TTC549 (cell line): ENCODE data around the gene UCHL1.
"Not testable (repeated sequence)": the region's sequence is repeated elsewhere in the genome, so short reads cannot be mapped to it uniquely, and the experiment has no call there.

Experiments
- FAIRE-seq: peaks from 2 replicates; lab custom pipeline; 2012; peaks lifted over from hg19 to GRCh38; lab: Jason Lieb, UNC

The UCHL1 gene

DNA sequence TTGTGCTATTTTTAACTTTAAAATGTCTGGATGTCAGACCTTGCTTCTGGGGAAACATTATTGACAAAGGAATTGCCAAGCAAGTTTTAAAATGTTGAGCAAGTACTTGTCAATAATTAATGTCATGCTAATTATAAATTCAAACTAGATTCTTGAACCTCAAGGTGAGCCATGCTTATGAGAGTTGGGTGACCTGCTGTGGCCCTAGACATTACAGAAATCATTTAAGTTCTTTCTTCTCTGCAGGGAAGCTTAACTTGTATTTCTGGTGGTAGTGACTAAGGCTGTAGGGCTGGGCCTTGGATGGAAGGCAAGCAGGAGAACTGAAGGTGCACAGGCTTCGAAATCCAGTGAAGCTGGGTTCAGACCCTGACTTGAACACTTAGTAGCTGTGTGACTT, 14.8 kb upstream of the UCHL1 start:
- no peak for FAIRE-seq

DNA sequence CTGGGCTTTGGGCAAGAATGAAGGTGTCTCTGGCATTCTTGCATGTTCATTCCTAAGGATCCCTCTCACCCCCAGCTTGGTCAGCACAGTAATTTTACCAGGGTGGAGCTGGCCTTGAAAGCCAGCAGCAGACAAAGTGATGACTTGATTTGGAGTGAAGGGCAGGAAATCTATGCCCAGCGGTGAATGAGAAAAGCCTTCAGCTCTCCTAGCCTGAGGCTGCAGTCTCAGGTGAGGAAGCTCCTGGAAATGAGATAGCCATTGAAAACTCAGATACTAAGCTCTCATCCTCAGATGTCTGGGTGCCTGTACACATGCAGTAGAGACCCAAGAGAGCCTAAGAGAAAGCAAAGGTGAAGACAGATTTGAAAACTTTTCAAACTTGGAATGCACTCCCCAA, 10.7 kb upstream of the UCHL1 start:
- FAIRE-seq, result no peak

DNA sequence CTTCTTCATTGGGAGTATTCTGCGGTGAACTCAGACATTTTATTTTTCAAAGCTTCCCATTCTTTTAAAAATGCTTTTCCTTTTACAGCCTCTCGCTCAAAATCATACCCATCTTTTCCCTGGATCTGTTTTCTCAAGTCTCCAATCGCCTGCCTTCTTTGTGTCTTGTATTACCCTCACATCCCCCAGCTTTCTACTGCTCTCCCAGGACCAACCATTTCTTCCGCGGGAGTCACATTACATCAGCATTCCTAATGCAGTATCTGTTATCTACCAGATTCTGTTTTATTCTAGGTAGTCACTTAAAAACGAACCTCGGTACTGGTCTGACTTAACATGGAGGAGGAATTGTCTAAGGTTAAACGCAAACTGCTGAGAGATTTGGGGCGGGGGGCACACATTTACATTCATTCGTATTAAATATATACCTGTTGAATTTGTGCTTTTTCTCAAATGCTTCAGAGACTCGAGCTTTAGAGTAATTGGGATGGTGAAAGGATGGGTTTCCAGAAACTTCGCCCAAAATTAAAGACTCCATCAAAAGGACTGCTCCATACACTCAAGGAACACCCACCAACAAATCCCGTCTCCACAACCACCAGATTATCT, 493 bp upstream of the UCHL1 start:
- FAIRE-seq, result no peak

DNA sequence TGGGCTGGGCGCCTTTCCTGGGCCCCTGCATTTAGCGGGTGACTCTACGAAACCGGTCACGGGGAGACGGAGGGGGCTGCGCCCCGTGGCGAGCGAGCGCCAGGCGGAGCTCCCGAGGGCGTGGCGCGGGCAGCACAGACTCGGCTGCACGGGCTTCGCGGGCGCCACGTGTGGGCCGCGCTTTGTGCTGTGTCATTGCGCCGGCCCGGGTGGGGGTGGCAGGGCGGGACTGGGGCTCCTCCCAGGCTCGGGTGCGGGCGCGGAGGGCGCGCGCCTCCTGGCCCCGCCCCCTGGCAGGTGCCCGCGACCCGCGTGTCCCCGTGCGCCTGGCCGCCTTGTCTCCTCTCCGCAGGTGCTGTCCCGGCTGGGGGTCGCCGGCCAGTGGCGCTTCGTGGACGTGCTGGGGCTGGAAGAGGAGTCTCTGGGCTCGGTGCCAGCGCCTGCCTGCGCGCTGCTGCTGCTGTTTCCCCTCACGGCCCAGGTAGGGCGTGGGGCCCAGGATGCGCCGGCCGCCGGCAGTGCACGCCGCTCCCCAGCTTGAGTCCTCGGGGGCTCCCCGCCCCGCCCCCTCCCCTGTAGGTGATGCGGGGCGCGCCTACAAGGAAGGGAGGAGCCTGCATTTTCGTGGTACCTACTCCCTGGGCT, 651 bp downstream of the UCHL1 start:
- no peak for FAIRE-seq

DNA sequence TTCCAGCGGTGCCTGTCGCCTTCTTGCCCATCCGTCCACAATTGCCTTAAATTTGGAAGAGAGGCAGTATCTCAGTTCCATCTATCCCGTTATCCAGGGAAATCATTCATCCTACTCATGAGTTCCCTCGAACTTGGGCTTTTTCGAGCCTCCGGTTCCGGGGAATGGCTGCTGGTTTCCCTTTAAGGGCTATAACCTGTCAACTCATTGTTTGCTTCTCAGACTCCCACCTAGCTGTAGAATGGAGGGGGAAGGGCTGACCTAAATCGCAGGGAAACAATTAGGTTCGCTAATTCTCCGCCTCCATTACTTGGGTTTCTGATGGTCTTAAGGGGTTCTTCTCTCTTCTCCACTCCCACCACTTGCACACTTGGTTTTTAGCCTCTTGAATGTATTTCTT, 1.2 kb downstream of the UCHL1 start:
- no peak for FAIRE-seq

DNA sequence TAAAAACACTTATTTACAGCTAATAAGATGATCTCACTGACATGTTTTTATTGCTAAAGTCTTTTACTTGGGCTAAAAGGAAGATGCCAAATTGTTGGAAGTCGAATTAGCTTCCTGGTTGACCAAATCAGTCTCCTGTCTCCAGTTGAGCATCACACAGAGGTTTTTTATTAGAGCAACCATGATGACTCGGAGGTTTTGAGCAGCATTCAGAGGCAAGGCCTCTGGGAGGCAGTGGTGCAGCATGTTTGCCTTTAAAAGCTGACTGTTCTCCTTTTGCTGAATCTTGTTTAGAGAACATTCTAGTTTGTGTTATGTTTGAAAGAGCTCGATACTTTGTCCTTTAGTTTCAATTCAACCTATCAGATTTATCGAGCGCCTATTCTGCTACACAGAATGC, 2.1 kb downstream of the UCHL1 start:
- FAIRE-seq, result no peak

DNA sequence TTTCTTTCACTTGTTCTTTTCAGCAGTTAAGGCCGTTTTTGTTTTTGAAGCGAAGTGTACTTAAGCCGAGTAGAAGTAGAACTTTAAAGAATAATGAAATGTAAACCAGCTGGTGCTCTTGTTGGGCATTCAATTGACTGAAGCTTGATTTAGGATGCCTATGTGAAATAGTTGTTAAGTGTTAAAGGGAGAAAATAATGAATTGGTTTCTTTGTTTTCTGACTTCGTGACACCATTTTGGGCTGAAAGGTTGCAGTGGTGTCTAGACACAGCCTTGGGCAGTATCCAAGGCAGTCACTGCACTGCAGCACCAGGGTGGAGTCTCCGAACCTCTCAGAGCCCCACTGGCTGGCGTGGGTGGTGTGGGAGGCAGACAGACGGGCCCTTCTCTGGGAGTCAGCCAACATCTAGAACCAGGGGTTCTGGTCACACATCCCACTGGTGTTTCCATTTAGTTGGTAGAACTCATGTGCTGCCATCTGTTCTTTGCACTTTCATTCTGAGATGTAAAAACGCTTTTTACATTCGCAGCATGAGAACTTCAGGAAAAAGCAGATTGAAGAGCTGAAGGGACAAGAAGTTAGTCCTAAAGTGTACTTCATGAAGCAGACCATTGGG, 3.5 kb downstream of the UCHL1 start:
- no peak for FAIRE-seq

DNA sequence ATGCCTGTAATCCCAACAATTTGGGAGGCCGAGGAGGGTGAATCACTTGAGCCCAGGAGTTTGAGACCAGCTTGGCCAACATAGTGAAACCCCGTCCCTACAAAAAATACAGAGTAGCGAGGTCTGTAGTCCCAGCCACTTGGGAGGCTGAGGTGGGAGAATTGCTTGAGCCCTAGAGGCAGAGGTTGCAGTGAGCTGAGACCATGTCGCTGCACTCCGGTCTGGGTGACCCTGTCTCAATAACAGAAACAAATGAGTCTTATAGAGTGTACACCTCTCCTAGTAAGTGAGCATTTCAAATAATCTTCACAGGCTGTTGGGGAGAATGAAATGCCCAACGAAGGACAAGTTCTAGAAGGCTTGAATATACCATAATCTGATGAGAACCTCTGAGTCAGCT, 5.5 kb downstream of the UCHL1 start:
- FAIRE-seq, result no peak

DNA sequence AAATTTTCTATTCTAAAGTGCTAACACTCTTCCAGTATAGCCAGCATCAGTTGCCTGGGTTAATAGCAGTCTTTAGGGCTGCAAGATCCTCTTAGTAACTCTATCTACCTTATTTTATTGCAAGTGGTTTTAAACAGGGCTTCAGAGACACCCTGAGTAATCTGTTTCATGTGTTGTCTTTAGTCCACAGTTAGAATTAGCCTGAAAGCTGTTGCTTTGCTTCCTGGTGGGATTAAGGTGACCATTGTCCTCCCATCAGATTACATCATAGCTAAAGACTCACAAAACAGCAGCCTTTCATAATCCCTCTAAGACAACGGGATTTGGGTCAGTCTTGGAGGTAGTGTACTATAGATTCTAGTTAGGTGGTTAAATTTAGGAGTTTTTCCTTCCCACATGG, 7.5 kb downstream of the UCHL1 start:
- FAIRE-seq, result no peak

DNA sequence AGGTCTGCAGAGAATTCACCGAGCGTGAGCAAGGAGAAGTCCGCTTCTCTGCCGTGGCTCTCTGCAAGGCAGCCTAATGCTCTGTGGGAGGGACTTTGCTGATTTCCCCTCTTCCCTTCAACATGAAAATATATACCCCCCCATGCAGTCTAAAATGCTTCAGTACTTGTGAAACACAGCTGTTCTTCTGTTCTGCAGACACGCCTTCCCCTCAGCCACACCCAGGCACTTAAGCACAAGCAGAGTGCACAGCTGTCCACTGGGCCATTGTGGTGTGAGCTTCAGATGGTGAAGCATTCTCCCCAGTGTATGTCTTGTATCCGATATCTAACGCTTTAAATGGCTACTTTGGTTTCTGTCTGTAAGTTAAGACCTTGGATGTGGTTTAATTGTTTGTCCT, 11.3 kb downstream of the UCHL1 start:
- FAIRE-seq, result no peak

DNA sequence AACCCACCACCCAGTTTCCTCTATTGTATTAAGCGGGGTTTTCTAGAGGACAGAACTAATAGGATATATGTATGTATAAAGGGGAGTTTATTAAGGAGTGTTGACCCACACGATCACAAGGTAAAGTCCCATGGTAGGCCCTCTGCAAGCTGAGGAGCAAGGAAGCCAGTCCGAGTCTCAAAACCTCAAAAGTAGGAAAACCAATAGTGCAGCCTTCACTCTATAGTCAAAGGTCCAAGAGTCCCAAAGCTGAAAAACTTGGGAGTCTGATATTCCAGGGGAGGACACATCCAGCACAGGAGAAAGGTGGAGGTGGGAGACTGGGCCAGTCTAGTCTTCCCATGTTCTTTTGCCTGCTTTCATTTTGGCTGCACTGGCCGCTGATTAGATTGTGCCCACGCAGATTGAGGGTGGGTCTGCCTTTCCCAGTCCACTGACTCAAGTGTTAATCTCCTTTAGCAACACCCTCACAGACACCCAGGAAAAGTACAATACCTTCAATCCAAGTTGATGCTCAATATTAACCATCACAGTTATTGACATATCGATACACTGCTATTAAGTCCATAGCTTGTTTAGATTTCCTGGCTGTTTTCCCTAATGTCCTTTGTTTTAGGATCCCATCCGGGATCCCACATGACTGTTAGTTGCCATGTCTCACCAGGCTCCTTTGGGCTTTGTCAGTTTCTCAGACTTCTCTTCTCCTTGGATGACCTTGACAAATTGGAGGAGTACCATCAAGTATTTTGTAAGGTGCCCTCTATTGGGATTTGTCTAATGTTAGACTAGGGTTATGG, 12.2 kb downstream of the UCHL1 start:
- no peak for FAIRE-seq

DNA sequence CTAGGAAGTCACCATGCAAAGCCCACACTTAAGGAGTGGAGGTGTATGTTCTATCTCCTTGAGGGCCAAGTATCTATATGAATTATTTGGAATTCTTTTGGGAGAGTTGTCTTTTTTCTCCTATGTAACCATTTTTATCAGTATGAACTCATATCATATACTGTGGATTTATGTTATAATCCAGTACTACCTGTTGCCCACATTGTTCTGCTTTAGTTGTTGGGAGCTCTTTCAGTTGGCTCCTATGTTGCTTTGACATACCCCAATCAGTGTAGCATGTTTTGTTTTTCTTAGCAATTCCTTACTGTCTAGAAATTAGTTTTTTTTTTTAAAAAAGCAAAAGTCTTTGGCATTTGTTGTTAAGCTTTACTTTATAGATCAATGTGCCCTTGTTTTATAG, 13.0 kb downstream of the UCHL1 start:
- FAIRE-seq, result no peak

DNA sequence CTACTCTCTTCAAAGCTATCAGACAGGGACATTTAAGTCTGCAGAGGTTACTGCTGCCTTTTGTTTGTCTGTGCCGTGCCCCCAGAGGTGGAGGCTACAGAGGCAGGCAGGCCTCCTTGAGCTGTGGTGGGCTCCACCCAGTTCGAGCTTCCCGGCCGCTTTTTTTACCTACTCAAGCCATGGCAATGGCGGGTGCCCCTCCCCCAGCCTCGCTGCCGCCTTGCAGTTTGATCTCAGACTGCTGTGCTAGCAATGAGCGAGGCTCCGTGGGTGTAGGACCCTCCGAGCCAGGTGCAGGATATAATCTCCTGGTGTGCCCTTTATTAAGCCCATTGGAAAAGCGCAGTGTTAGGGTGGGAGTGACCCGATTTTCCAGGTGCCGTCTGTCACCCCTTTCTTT, 19.2 kb downstream of the UCHL1 start:
- not testable (repeated sequence) for FAIRE-seq

DNA sequence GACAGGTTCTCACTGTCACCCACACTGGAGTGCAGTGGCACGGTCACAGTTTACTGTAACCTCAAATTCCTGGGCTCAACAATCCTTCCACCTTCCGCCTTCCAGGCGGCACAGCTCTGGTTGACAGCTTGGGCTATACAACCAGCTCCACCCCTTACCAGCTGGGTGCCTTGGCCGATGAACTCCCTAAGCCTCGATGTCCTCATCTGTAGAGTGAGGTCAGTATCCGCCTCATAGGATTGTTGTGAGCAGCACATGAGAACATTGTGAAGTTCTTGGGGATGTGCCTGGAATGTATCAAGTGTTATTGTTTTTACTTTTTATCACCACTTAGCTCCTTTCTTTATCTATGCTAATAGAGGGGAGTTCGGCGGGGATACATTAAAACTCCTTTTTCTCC, 23.3 kb downstream of the UCHL1 start:
- FAIRE-seq, result no peak

DNA sequence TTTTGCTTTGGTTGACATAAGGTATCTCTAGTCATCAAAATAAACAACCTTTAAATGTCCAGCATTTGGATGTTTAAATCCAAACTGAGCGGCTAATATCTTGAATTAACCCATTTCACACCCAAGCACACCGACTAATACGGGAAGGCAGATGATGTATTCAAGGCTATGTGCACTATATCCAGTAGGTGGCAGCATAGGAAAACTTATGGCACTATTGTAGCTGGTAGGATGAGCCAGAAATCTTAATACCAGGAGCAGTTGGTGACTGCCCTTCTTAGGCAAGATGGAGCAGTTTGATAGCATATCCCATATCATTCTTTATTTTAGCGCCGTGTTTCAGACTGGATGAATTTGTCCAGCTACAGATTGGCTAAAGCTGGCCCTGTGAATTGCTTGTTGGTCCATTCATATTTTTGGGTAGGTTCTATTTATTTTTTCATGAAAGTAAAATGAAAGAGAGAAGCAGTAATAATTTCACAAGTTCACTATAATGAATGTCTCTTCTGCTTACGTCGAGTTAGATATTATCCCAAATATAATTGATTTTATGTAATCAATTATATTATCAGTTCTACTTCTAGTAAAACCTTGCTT, 24.4 kb downstream of the UCHL1 start:
- peak; percentile 88 for FAIRE-seq

DNA sequence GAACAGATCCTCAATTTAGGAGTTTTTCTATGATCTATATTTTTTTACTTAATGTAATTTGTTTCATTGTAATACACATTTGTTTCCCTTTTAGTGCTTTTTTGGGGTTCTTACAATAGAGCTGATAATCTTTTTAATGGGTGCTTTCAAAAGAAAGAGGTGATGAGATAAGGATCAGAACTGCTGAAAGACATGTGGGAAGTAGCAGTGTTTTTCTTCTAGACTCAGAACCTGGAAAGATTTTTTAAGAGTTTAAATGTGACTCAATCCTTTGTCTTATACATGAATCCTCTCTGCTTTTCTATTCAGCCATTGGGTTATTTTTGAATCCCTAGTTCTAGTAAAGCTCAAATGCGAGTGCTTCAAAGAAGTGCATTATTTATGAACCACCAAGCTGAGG, 25.6 kb downstream of the UCHL1 start:
- FAIRE-seq, result no peak

DNA sequence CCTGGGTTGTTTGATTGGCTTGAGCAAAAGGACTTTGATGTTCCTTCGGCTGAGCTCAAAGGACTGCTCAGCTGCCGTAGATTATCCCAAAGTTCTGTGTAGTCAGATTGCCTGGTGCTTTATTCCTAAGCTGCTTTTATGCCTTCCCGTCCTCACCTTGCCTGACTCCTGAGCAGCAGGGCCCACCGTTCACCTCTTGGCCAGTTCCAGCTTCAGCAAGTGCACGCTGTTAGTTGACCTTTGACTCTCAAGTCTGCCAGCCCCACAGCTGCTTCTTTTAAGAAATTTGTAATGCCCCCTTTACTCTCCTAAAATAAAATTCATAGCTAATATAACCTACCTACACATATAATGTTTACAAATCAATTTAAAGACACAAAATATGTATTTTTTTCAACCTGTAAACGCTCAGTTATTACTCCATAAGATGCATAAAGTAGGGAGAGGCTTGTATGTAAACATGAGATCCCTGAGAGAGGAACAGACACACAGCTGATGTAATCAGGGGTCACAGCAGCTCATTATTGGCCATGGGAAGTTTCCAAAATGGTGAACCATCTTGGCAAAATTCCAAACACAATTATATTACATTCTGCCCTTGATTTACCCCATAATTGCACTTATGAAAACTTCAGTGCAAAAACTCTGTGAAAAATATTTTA, 28.6 kb downstream of the UCHL1 start:
- FAIRE-seq, result no peak

DNA sequence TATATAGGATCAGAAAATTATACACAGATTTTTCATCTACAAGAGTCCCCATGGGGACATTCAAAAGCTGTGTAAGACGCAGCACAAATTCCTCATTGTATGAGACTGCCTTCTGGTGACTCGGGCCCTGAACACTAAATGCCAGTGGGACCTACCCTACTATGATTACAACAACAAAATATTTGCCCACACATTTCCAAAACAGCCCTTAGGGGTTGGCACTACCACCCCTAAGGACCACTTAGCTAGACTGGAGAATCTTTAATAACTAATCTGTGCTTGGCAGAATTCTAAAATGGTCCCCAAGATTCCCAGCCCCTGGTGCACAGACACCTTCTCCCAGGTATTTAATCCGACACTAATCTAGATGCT, 29.1 kb downstream of the UCHL1 start:
- no peak for FAIRE-seq

DNA sequence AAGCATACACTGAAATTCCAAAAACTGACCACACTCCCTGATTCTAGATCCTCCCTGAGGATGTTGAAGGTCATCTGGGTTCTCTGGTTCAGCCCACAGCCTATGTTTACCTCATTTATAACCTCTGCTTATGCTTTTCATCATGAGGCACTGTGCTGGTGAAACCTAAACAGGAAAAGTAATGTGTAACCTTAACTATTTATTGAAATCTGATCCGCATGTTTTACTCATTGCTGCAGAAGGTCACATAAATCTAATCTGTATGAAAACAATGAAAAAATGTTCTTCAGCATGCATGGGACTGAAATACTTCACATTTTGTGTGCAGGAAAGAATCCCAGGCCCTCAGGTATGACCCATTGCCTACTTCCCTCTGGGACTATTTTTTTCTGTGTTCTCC, 30.3 kb downstream of the UCHL1 start:
- no peak for FAIRE-seq

DNA sequence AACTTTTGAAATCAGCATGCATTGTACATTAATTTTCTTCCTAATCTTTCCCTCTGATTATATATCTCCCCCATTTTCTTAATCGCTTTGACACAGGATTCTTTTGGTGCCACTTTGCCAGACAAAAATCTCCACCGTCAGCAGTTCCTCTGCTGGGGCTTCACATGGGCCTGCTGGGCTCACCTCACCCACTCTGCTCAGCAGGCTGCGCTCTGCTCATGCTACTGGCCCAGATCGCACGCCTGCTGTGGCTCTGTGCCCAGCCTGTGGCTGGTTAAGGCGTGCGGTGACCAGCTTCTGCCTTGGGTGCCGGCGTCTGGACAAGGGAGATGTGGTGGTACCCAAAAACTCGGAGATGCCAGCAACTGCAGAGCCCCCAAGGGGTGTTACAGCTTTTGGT, 31.1 kb downstream of the UCHL1 start:
- FAIRE-seq, result no peak

DNA sequence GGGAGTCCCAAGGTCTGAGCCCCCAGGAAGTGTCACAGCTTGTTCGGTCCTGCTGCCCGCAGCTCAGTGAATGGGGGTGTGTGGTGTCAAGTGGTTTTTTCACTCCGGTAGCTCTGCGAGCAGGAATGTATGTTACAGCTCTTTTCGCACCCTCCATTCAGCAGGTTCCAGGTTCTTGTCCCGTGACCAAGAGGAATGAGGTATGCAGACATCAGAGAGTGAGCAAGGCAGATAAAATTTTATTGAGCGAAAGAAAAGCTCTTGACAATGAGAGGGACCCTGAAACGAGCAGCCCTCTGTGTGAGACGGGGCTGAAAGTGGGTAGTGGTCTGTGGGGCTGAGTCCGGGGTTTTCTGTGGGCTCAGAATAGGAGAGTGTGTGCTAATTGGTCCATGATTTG, 31.5 kb downstream of the UCHL1 start:
- no peak for FAIRE-seq

DNA sequence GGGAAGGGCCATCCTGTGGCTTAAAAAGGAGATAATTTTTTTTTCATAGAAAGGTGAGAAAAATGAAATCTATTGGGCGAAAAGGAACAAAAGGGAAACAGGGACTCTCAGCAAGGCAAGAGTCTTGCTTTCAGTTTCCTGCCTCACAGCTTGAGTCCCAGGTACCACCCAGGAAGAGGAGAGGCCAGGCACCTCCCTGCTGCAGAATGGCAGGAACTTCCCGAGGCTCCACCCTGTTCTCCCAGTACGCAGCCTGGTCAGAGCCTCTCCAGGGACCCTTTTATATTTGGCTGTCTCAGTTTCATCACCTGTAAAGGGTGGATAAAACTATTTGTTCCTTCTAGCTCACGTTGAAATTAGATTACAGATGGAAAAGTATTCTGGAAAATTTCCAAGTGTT, 33.8 kb downstream of the UCHL1 start:
- no peak for FAIRE-seq
